Natural killer cell (primary cell): ENCODE data around the gene XRCC5. TPM values are rescaled to one million over a fixed set of nuclear protein-coding genes. Genes with fewer than 3 reads are reported as not detected.
A peak's percentile ranks its signal among the peaks of the same experiment; 100 is the strongest.

Experiments
- ATAC-seq, 3 donors: fragments of 150-1000 bp in 2 of 3; fragments of 200-7000 bp in 1 of 3; cut with Tn5 transposase; 1 replicate in 1 of 3; 2 replicates in 2 of 3; pipeline ENCODE4 v1.10.0; 2021; ENCODE audit warnings: mild to moderate bottlenecking in 2 of 3, moderate library complexity in 2 of 3
- DNase-seq, 2 donors: peaks; one replicate each; pipeline versions ENCODE4 v3.0.0 to v3.0.0-alpha.2; 2013 to 2021; ENCODE audit warnings: mixed read lengths in 1 of 2
- H3K27ac ChIP-seq: one replicate; pipeline ENCODE4 v1.5.1; 2013; ENCODE audit warnings: mild to moderate bottlenecking, low read length
- H3K27me3 ChIP-seq: one replicate; pipeline ENCODE4 v1.6.1; 2013; ENCODE audit warnings: low read length; ENCODE audit not compliant: control insufficient read depth, insufficient read depth
- H3K36me3 ChIP-seq: one replicate; pipeline ENCODE4 v1.6.1; 2013; ENCODE audit warnings: low read length; ENCODE audit not compliant: control insufficient read depth, insufficient read depth
- H3K4me1 ChIP-seq: one replicate; pipeline ENCODE4 v1.6.1; 2013; ENCODE audit warnings: low read length; ENCODE audit not compliant: control insufficient read depth, insufficient read depth
- H3K4me3 ChIP-seq: one replicate; pipeline ENCODE4 v1.5.1; 2013; ENCODE audit warnings: low read length
- H3K9me3 ChIP-seq: one replicate; pipeline ENCODE4 v1.6.1; 2013; ENCODE audit warnings: low read length; ENCODE audit not compliant: control insufficient read depth, insufficient read depth
- H3K27ac Mint-ChIP-seq, 2 donors: one replicate each; pipeline ENCODE4 v1.8.0; 2022; ENCODE audit warnings: mild to moderate bottlenecking in 2 of 2, mixed read lengths in 2 of 2, moderate library complexity in 1 of 2
- H3K27me3 Mint-ChIP-seq, 2 donors: one replicate each; pipeline ENCODE4 v1.8.0; 2022; ENCODE audit warnings: low read depth in 2 of 2, mixed read lengths in 2 of 2
- H3K36me3 Mint-ChIP-seq: one replicate; pipeline ENCODE4 v1.8.0; 2022; ENCODE audit warnings: mixed read lengths
- H3K4me1 Mint-ChIP-seq, 2 donors: one replicate each; pipeline ENCODE4 v1.8.0; 2022; ENCODE audit warnings: mixed read lengths in 2 of 2
- H3K4me3 Mint-ChIP-seq: one replicate; pipeline ENCODE4 v1.8.0; 2022; ENCODE audit warnings: mild to moderate bottlenecking, moderate library complexity, mixed read lengths
- H3K9me3 Mint-ChIP-seq, 2 donors: one replicate each; pipeline ENCODE4 v1.8.0; 2022; ENCODE audit warnings: mixed read lengths in 2 of 2
- CTCF ChIP-seq: fragments of 200-600 bp; IDR thresholded peaks from one replicate; pipeline ENCODE4 v1.8.0; 2022; ENCODE audit warnings: antibody characterized with exemption
- WGBS: methylation state at CpG from one replicate; pipeline ENCODE4 v1.1.7; 2013; ENCODE audit warnings: missing lambda C conversion rate; ENCODE audit not compliant: insufficient coverage; 5-methylcytosine and 5-hydroxymethylcytosine counted together
- intact Hi-C: fragments of 100-400 bp; cut with micrococcal nuclease; formaldehyde crosslinking; loops from one replicate; pipeline ENCODE4 v1.14.2; 2022
- total RNA-seq, 4 donors: library from RNA; stranded (reverse); fragments of 120-200 nt in 1 of 4; gene quantifications; one replicate each; pipeline versions ENCODE4 v1.2.3 to v1.2.4, GENCODE V29; 2013 to 2022

XRCC5 gene
- total RNA-seq, 3 donors from 2014 or later (not counting 1 experiment from before 2014, with no cell fraction given) = 188 to 220 (median 201) TPM

GRCh38 chr2:216104691-216105090 is 4.5 kb upstream of the XRCC5 start:
- Histone ChIP-seq H3K4me1 (no peaks in the 10 kb centered on the region), H3K27ac (no peak overlapping the region), H3K4me3 (no peak overlapping the region), H3K9me3 (no peaks in the 10 kb centered on the region), H3K36me3 (peaks cover 2% of the 10 kb centered on the region), H3K27me3 (no peaks in the 10 kb centered on the region)
- H3K27me3 Mint-ChIP-seq = no peaks in the 10 kb centered on the region
- H3K4me1 Mint-ChIP-seq = peaks cover 13 to 14% of the 10 kb centered on the region in 2 donors
- H3K36me3 Mint-ChIP-seq = peaks cover 9% of the 10 kb centered on the region
- H3K27ac Mint-ChIP-seq = no peak overlapping the region
- DNase-seq (no peak), ATAC-seq (no peak)
- intact Hi-C loops = no loop called here
- TF ChIP-seq CTCF = no peak
- WGBS = 100% methylated on average over 1 of the region's 3 CpGs
- no peak overlapping the region for H3K4me3 Mint-ChIP-seq
- H3K9me3 Mint-ChIP-seq = no peaks in the 10 kb centered on the region

GRCh38 chr2:216107320-216107719 is 1.8 kb upstream of the XRCC5 start:
- no peak overlapping the region for H3K4me3 Mint-ChIP-seq
- no peaks in the 10 kb centered on the region for H3K9me3 Mint-ChIP-seq
- peaks cover 35 to 36% of the 10 kb centered on the region in 2 donors for H3K4me1 Mint-ChIP-seq
- H3K36me3 Mint-ChIP-seq = no peaks in the 10 kb centered on the region
- Histone ChIP-seq H3K27me3 (no peaks in the 10 kb centered on the region), H3K27ac (no peak overlapping the region), H3K36me3 (peaks cover 18% of the 10 kb centered on the region), H3K4me1 (peaks cover 7% of the 10 kb centered on the region), H3K9me3 (no peaks in the 10 kb centered on the region), H3K4me3 (no peak overlapping the region)
- no peak for TF ChIP-seq CTCF
- no peak overlapping the region for H3K27ac Mint-ChIP-seq
- intact Hi-C loops = no loop called here
- 98% methylated on average over 8 of the region's 8 CpGs for WGBS
- H3K27me3 Mint-ChIP-seq = no peaks in the 10 kb centered on the region
- ATAC-seq (no peak), DNase-seq (no peak)

- Histone ChIP-seq H3K4me3 (no peak overlapping the region), H3K36me3 (peaks cover 21% of the 10 kb centered on the region), H3K9me3 (no peaks in the 10 kb centered on the region), H3K27ac (no peak overlapping the region), H3K27me3 (no peaks in the 10 kb centered on the region), H3K4me1 (peaks cover 7% of the 10 kb centered on the region)
- no peak for ATAC-seq
- Mint-ChIP-seq H3K4me3 (no peak overlapping the region), H3K27me3 (no peaks in the 10 kb centered on the region), H3K9me3 (no peaks in the 10 kb centered on the region), H3K36me3 (peaks cover under 1% of the 10 kb centered on the region), H3K4me1 (peaks cover 39 to 41% of the 10 kb centered on the region in 2 donors), H3K27ac (no peak overlapping the region)
- no peak for DNase-seq
- 95% methylated on average over 7 of the region's 13 CpGs for WGBS
- TF ChIP-seq CTCF = no peak
- intact Hi-C loops = no loop called here
These were observed 1.4 kb upstream of the XRCC5 start for GRCh38 chr2:216107760-216108159.

DNA sequence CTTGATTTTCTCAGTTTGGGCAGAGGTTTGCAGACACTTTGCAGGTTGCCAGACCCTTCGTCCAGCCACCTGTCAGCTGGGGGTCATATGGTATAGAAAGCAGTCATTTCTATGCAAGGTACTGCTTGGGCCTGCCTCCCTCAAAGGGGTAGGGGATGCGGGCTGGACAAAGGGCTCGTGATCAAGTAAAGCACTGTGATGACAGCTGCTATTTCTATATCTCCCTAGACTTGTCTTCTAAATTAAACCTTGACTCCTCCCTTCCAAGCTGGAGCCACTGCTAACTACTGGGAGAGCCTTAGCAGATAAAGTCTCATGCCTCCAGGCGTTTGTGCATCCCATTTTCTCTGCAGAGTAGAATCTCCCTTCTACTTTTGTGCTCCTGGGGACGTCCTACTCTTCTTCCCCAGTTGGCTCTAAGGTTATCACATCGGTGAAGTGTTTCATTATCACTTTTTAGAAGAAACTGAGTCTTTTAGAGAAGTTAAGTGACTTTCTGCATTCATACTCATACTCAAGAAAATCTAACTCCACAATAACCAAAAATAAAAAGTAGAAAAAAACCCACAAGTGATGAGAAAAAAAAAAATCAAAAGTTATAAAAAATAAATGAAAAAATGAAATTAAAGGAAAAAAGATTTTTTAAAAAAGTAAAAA is 710 bp upstream of the XRCC5 start:
- ATAC-seq = no peak
- H3K4me1 ChIP-seq = peaks cover 7% of the 10 kb centered on the region
- WGBS = 81% methylated on average over 5 of the region's 6 CpGs
- no peaks in the 10 kb centered on the region for H3K27me3 Mint-ChIP-seq
- H3K36me3 ChIP-seq = peaks cover 24% of the 10 kb centered on the region
- H3K9me3 Mint-ChIP-seq = no peaks in the 10 kb centered on the region
- intact Hi-C loops = no loop called here
- H3K4me1 Mint-ChIP-seq = peaks cover 46 to 48% of the 10 kb centered on the region in 2 donors
- DNase-seq = peak in 1 of 2 donors; percentile 33
- no peaks in the 10 kb centered on the region for H3K27me3 ChIP-seq
- no peaks in the 10 kb centered on the region for H3K9me3 ChIP-seq
- peak overlapping the region; percentile 60 for H3K27ac ChIP-seq
- peak overlapping the region; percentile 98 to 100 for H3K27ac Mint-ChIP-seq
- TF ChIP-seq CTCF = no peak
- H3K4me3 ChIP-seq = peak overlapping the region; percentile 99
- H3K36me3 Mint-ChIP-seq = peaks cover 7% of the 10 kb centered on the region
- peak overlapping the region; percentile 100 for H3K4me3 Mint-ChIP-seq
